ENCODE results near the gene PRIM2.
"Not testable (repeated sequence)": the region's sequence is repeated elsewhere in the genome, so short reads cannot be mapped to it uniquely, and the experiment has no call there.

The PRIM2 gene

GRCh38 chr6:57610612-57611011 is 293.2 kb downstream of the PRIM2 start:
- DNase-seq (ENCODE audit: low spot score): not testable (repeated sequence)

- not testable (repeated sequence) for DNase-seq (ENCODE audit: low spot score)
Measured at GRCh38 chr6:57618959-57619358, 301.5 kb downstream of the PRIM2 start.

- not testable (repeated sequence) for DNase-seq (ENCODE audit: low spot score)
Measured at GRCh38 chr6:57631773-57632172, 314.3 kb downstream of the PRIM2 start.

GRCh38 chr6:57658526-57658925 is 341.1 kb downstream of the PRIM2 start:
- not testable (repeated sequence) for DNase-seq (ENCODE audit: low spot score)

- not testable (repeated sequence) for DNase-seq (ENCODE audit: low spot score)
Measured at GRCh38 chr6:57659794-57660193, 342.4 kb downstream of the PRIM2 start.

GRCh38 chr6:57660940-57661339 is 343.5 kb downstream of the PRIM2 start:
- DNase-seq (ENCODE audit: low spot score): not testable (repeated sequence)

- DNase-seq (ENCODE audit: low spot score): not testable (repeated sequence)
Measured at GRCh38 chr6:57668108-57668507, 350.7 kb downstream of the PRIM2 start.

GRCh38 chr6:57671237-57671636 is 353.8 kb downstream of the PRIM2 start:
- DNase-seq (ENCODE audit: low spot score): not testable (repeated sequence)

GRCh38 chr6:57671937-57672627 is 354.7 kb downstream of the PRIM2 start:
- not testable (repeated sequence) for DNase-seq (ENCODE audit: low spot score)

- not testable (repeated sequence) for DNase-seq (ENCODE audit: low spot score)
Measured at GRCh38 chr6:57673281-57673680, 355.9 kb downstream of the PRIM2 start.

- DNase-seq (ENCODE audit: low spot score): not testable (repeated sequence)
Measured at GRCh38 chr6:57675386-57675785, 358.0 kb downstream of the PRIM2 start.

- not testable (repeated sequence) for DNase-seq (ENCODE audit: low spot score)
Measured at GRCh38 chr6:57696382-57696781, 379.0 kb downstream of the PRIM2 start.
